ENCODE data around the gene MED13L.
"Not testable (repeated sequence)": the region's sequence is repeated elsewhere in the genome, so short reads cannot be mapped to it uniquely, and the experiment has no call there.

The MED13L gene

DNA sequence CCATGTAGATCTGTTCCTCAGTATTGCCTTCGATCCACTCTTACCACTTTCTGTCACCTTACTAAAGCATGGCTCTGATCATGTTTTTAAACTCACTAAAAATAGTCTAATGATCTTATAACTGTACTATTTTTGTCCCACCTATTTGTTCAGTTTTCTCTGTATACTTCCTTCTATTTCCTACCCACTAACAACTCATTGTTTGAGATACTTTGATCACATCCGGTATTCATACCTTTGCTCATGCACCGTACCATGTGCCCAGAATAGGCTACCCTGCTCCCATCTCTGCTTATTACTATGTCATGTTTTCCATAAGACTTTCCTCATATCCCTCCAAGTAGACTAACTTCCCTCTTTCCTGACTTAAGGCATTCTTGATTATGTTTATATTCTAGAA lies 128.6 kb downstream of the MED13L start:
- DNase-seq: no peak

DNA sequence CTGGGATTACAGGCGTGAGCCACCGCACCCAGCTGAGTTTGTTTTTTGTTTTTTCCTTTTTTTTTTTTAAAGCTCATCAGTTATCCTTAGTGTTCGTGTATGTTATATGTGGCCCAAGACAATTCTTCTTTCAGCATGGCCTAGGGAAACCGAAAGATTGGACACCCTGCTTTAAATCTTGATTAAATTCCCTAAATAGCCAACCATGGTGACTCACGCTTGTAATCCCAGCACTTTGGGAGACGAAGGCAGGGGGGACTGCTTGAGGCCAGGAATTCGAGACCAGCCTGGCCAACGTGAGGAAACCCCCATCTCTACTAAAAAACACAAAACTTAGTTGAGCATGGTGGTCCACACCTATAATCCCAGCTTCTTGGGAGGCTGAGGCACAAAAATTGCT lies 131.1 kb downstream of the MED13L start:
- no peak for DNase-seq

DNA sequence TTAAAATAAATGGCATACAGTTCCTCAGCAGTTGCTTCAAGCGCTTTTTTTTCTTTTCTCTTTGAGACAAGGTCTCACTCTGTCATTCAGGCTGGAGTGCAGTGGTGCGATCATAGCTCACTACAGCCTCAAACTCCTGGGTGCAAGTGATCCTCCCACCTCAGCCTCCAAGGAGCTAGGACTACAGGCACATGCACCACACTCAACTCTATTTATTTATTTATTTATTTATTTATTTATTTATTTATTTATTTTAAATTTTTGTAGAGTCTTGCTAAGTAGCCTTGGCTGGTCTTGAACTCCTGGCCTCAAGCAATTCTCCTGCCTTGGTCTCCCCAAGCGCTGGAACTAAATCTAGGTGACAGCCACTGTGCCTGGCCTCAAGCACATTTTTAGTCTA lies 132.0 kb downstream of the MED13L start:
- DNase-seq: no peak

DNA sequence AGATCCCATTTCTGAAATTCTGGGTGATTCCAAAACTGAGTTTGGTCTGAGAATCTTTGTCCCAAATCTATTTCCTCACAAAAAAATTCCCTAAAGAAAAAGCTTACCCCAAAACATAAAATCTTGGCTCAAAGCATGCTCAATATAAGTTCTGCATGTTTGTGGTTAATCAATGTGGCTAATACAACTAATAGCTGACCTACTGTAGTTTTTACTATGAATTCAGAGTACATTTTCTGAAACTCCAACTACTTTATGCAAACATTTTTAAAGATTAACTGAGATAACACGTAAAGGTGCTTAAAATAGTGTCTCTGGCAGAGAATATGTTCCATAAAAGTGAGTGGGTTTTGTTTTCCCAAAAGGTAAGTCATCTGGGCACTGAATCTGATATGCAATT lies 133.1 kb downstream of the MED13L start:
- no peak for DNase-seq

DNA sequence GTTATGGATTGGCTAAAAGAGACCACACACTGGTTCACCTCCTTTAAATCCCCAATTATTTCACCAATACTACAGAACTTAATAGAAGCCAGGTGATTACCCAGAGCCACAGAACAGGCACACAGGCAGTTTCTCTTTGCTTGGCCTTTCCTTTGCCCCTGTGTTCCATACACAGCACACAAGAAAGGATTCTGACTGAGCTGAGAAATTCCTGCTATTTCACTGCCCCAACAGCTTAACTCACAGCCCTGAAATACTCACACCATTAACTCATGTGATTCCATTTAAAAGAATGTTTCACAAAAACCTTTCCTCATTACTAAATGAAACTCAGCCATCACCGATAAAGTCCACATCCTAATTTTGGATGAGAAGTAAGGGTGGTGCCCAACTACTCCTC lies 133.6 kb downstream of the MED13L start:
- DNase-seq: no peak

DNA sequence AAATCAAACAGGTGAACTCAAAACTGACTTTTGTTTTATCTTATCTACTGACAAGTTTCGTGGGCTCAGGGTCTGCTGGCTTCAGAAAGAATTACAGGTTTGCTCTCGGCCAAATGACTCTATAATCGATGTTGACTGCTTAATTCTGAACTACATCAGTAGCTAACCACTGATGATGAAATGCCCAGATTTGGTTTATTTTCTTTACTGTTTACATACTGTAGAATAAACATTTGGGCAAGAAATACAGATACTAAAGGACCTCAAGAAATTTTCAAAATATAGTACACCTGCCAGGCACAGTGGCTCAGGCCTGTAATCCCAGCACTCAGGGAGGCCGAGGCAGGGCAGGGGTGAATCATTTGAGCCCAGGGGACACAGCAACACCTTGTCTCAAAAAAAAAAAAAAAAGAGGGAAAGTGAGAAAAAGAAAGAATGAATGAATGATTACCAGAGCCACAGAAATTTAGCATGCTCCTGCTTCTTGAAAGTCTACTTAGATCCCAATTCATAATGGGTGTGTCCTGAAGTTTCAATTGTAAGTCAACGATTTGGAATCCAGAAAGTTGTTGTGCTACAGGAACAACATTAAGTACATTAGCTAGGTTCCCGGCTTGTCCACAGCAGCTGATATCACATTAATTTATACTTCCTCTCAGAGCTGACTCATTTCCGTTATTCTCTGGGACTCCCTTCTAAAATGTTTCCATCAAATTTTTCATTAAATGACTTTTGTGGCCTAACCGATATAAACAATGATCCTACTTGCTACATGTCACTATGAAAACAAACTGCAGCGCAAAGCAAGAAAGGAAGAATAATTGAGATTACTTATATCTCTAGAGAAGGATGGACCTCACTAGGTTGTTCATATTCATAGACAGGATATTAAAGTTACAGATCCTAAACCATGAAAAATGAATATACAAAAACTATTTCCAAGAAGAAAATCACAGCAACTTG lies 134.3 kb downstream of the MED13L start:
- DNase-seq: no peak

DNA sequence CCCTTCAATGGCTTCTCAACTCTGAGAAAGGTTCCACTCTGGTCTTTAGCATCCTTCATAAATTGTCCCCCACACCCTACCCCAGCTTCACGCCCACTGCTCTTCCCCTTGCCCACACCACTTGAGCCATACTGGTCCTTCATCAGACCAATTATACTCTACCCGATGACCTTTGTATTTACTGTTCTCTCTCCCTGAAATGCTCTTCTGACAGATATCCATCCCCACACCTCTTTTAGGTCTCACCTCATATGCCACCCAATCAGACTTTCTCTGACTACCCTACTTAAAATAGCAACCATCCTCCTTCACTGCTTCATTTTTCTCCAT lies 135.7 kb downstream of the MED13L start:
- DNase-seq: no peak

DNA sequence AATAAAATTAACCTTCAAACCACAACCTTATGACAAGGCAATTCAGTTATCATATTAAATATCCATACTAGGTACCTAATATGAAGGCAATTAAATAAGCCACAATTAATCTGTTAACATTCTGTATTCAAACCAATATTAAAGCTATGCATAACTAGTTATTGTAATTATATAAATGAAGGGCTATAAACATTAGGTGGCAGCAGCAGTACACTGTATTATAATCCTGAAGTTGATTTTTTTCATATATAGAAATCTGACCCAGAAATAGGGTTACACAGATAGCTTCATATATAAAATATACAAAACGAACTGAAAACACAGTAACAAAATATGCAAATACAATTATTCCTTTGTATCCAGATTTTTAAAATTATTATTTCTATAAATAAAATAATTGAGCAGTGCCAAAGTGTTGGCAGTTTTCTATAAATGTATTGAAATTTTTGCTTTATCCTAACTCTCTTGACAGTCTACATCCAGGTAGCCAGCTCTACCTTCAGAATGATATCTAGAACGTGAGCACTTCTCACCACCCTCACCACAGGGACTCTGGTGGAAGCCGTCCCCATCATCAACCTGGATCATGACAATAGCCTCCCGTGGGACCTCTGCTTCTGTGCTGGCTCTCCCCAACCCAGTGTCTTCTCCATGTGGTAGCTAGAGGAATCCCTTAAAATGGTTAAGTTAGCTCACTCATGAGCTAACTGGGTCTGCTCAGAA lies 136.2 kb downstream of the MED13L start:
- no peak for DNase-seq

DNA sequence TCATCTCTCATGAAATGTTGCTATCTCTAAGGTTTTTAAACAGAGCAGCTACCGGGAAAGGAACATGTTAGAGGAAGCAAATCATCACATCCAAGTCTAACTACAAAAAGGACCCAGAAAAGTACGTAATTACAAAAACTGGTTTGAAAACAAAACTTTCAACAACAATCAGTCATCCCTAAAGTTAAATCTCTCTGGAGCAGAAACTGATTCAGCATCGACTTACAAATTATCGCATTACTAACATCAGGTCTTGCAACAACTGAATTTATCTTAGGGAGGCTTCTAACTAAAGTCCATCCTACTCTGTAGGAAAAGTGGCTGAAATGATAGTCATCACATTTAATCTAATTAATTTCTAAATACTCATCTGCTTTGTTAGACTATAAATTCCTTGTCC lies 137.0 kb downstream of the MED13L start:
- DNase-seq: no peak

DNA sequence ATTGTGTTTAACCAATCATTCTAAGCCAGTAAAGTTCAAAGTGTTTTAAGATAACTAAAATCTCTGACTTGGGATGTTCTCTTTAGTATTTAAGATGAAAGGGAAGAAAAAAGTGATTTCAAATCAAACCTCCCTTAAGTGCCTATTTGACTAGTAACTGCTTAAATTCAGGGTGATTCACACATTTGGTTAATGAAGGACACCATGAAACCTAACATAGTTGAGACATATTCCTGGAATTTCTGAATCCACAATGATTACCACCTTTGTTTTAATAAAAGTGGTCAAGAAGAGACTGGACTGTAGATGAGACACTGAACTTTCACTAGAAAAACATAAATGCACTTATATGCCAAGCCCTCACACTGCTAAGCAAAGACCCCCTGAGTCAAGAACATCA lies 138.7 kb downstream of the MED13L start:
- DNase-seq: no peak

DNA sequence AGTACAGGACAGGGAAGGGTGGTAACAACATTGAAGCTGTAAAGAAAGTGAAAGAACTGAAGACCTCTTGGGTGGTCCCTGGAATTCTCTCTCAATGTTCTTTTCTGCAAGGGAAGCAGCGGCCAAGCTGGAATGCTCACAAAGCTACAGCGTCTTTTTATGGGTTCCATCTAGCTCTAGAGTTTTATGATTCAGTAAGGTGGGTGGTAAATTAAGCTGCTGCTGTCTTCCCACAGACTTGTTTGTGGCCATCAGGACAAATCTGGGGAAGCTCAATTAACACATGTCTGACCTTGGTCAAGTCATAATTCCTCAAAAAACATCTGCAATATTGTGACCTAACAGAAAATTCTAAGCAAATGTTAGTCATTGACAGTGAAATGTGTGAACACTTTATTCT lies 139.1 kb downstream of the MED13L start:
- no peak for DNase-seq

DNA sequence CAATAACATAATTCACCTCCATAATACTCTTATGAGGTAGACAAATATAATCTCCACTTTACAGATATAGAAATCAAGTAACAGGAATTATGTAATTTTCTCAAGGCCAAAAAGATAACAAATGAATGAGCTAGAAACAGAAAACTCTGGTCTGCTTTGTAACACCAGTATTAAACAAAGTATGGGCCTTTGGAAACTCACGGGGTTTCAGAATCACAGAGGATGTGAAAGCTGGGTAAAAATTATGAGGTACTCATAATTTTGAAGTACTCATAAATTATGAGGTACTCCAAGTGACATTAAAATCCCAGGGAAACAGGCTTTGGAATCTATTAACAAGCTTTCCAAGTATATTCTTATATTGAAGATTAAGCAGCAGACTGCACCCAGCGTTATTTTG lies 140.2 kb downstream of the MED13L start:
- no peak for DNase-seq

DNA sequence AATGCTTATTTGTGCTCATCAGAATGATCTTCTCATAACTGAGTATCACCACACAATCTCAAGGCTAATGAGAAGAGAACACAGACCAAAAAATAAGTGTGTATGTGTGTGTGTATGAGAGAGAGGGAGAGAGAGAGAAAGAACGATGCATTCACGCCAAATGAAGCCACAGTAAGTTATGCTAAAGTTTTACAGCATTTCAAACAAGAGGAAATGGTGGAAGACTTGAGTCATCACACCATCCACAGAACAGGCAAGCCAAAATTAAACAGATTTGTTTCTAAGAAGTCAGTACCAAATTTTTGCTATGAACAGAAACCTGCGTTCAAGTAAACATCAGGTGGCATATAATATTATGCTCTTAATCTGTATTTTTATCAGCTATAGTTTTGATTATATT lies 141.2 kb downstream of the MED13L start:
- no peak for DNase-seq

DNA sequence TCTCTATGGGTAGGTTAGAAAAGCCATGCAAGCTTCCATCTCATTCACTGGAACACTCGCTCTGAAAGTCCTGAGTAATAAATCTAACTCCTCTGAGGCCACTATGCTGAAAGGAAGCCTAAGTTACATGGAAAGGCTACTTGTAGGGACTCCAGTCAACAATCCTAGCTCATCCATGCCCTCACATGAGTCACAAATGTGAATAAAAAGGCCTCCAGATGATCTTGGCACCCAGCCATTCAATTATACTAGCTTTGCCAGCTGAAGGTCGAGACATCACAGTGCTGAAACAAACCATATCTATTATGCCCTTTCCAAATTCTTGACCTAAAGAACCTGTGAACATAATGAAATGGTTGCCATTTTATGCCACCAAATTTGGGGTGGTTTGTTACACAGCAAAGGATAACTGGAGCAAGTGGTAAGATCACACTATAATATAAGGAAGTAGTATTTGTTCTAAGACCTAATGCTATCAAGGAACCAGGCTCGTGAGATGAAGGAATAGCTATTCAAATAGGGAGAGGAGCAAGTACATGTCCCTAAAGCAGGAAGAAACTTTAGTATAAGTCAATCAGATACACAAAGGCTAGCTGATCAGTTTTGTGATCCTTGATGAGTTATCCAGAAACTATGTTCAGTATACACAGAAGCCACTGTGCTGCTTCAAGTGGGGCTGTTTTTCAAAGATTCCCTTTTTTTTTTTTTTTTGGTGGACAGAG lies 142.1 kb downstream of the MED13L start:
- DNase-seq: no peak

DNA sequence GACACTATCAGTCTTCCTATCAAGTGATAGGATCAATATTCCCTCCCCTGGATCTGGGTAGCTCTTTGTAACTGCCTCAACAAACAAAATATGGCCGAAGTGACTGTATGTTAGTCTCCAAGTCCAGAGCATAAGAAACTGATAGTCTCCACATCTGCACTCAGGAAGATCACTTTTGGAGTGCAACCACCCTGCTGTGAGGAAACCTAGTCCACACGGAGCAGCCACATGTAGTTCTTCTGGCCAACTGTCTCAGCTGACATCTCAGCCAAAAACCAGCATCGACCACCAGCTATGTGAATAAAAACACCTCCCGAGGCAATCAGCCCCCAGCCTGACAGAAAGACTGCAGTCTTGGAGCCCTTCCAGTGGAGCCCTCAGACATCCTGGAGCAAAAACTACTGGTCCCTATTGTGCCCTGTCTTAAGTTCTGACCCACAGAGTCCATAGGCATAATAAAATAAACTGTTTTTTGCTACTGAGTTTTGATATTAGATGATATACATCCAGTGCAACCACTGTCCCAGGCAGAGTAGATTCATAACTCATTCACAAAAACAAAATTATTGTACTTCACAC lies 143.8 kb downstream of the MED13L start:
- DNase-seq: no peak

DNA sequence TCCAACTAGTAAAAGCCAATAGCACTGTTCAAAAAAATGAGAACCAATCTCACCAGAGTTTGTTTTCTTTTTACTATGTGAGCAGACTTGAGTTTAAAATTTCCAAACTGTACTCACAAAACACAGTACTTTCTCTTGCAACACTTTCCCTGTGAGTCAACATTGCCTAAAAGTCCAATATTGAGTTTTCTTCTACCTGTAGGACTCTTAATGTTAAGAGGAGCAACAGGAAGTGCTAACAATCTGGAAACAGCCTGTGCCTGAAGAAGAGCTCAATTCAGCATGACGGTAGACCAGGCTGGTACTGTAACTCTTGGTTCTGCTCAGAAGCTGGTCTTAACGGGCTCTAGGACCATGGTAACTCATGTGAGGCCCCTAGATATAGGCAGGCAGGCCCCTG lies 144.3 kb downstream of the MED13L start:
- no peak for DNase-seq

DNA sequence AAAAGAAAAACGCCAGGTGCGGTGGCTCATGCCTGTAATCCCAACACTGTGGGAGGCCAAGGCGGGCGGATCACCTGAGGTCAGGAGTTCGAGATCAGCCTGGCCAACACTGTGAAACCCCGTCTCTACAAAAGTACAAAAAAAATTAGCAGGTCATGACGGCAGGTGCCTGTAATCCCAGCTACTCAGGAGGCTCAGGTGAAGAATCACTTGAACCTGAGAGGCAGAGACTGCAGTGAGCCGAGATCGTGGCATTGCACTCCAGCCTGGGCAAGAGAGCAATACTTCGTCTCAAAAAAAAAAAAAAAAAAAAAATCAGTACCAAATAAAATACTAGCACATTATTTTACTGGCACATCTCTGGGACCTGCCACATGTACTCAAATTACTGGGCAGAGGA lies 145.5 kb downstream of the MED13L start:
- DNase-seq: not testable (repeated sequence)

DNA sequence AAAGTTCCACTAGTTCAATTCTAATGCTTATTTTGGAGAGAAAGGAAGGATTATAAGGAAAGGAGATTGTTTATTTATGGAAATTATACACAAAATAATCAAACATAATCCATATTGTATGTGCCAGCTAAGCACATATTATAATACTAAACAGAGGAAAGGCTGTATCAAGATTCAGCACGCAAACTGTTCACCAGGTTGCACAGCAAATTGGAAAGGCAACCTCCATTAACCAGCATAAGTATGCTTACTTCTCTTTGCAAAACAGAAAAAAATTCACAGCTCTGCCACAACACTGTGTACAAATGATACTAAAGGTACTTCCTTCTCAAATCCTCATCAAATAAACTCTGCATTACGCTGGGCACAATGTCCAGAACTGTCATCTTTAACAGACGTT lies 146.3 kb downstream of the MED13L start:
- no peak for DNase-seq

DNA sequence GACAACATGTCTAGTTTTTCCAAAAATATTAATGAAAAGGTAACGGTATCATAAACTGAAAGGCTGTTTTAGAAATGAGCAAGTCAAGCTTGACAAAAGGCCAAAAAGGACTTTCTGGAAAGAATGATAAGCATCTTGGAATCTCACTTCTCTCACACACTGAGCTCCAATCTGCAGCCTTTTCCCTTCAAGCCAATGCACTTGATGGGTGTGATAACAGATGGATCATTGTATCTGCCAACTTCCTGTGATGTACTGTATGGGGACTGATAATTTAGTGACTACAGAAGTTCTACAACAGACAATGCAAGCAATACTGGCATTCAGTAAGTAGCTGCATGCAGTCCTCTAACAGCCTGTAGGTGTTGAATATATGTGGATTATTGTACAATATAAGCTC lies 147.1 kb downstream of the MED13L start:
- no peak for DNase-seq

DNA sequence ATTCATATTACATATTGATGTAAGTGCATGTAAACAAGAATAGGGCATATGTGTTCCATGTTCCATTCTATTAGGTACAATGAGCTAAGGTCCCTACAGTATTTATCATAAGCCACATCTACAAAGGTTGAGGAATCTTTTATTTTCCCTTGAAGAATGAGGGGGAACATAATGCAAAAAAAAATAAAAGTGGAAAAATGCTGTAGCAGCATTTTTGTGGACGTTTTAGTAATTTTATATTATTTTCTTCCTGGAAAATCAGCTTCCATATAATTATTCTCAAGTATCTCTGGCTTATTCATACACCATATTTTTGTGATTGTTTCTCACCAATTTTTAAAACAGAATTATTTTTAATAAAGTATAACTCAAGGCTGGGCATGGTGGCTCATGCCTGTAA lies 148.7 kb downstream of the MED13L start:
- no peak for DNase-seq

DNA sequence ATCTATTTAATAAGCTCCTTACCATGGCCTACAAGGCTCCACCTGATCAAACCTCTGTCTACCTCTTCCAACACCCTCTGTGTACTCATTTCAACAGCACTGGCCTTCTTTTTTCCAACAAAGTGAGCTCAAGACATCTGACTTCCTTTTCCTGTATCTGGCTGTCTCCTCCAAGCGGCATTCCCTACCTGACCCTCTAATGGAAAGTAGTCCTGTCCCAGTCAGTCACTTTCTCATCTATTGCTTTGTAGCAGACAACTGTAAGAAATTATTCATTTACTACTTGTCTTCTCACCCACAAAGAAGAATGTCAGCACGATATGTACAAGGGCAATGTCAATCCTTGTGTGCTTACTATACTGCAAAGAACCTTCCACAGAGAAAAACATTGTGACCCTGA lies 149.6 kb downstream of the MED13L start:
- DNase-seq: no peak

DNA sequence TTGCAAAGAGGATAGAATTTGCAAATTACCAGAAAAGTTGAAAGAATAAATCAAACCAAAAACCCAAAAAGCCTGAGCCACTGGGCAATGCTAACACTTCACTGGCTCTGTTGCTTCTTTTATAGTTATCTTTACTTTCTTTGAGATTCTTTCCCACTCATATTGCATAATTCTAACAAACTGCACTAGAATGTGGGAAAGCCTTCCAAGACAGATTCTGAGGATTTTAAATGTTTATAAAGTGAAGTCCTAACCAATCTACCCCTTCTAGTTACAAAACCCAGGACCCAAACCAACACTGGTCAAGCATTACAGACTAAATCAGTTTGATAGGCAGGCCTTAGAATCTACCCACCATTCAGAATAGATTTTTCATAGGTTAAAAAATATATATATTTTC lies 150.9 kb downstream of the MED13L start:
- no peak for DNase-seq

DNA sequence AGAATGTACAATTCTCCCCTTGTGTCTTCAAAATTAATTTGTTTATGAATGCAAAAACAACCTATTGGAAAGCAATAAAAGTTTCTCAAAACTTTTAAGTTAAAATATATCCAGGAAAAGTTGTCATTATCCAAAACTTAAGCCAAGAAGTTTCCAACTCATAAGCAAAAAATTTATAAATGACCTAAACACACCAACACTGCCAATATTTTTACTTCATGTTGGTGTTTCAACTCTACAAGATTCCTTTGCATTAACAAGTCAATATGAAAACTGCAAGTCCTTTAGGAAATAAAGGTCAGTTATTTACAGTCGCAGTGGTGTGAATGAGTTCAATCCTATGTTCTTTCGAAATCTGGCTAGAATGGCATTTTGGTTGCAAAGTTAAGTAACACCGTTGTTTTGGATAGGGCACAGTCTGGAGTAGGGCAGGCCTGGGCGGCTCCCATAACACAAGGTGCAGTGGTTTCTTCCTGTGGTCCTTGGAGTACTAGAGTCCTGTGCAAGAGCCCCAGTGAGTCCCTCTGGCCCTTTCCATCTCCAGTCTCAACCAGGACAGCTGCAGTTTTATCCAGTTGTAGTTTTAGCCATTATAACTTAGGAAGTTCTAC lies 151.4 kb downstream of the MED13L start:
- DNase-seq: no peak

All from DMS 273 treated with DMSO at 0.1 percent for 48 hours (cell line).